ENCODE measurements around the gene COPS7B.

GRCh38 chr2:231853105-231853504, 66.9 kb downstream of the COPS7B start:
- TF ChIP-seq CTCF (tag by site-specific recombination; IDR thresholded peaks at IDR 0.05) (no peak), ZNF138 (tag by site-specific recombination; IDR thresholded peaks at IDR 0.05; ENCODE audit: borderline replicate concordance) (no peak), ZNF140 (tag by site-specific recombination; IDR thresholded peaks at IDR 0.05) (no peak), ZBTB11 (tag by site-specific recombination; conservative IDR thresholded peaks at IDR 0.05; ENCODE audit: low read depth) (no peak), YY1 (tag by site-specific recombination; IDR thresholded peaks at IDR 0.05) (no peak), ZNF239 (tag by site-specific recombination; IDR thresholded peaks at IDR 0.05) (no peak), PATZ1 (tag by site-specific recombination; IDR thresholded peaks at IDR 0.05) (no peak), ZSCAN18 (tag by site-specific recombination; IDR thresholded peaks at IDR 0.05) (no peak), ZNF449 (tag by site-specific recombination; IDR thresholded peaks at IDR 0.05) (no peak), ZNF513 (tag by site-specific recombination; IDR thresholded peaks at IDR 0.05) (no peak), TCF7L2 (IDR thresholded peaks at IDR 0.05; ENCODE audit: borderline replicate concordance, low read depth, low read length) (no peak), ZNF311 (tag by site-specific recombination; IDR thresholded peaks at IDR 0.05; ENCODE audit: borderline replicate concordance) (no peak), ZNF274 (IDR thresholded peaks at IDR 0.05; ENCODE audit: low read length) (no peak), ZNF274 (tag by site-specific recombination; IDR thresholded peaks at IDR 0.05; ENCODE audit: borderline replicate concordance) (no peak)

All from HEK293 (cell line).